GM21723 (cell line): ENCODE results near the gene ROR2.

Experiments
- ATAC-seq: cut with Tn5 transposase; IDR thresholded peaks from one replicate; pipeline ENCODE4 v1.9.1; 2021; ENCODE audit warnings: mild to moderate bottlenecking, moderate library complexity; ENCODE audit not compliant: unreplicated experiment

The ROR2 gene

GRCh38 chr9:91843623-91844148 is 106.3 kb downstream of the ROR2 start:
- ATAC-seq, result no peak

GRCh38 chr9:91843093-91843492 is 106.9 kb downstream of the ROR2 start:
- ATAC-seq, result no peak

GRCh38 chr9:91842358-91843049 is 107.5 kb downstream of the ROR2 start:
- no peak for ATAC-seq

- no peak for ATAC-seq
Observed at GRCh38 chr9:91841591-91841990, 108.4 kb downstream of the ROR2 start.

GRCh38 chr9:91840882-91841281 is 109.1 kb downstream of the ROR2 start:
- no peak for ATAC-seq

- ATAC-seq, result no peak
Observed at GRCh38 chr9:91840469-91840868, 109.6 kb downstream of the ROR2 start.

GRCh38 chr9:91839926-91840465 is 110.0 kb downstream of the ROR2 start:
- ATAC-seq, result no peak

GRCh38 chr9:91837981-91838731 is 111.9 kb downstream of the ROR2 start:
- ATAC-seq, result no peak

GRCh38 chr9:91836515-91836914 is 113.5 kb downstream of the ROR2 start:
- ATAC-seq, result no peak

- no peak for ATAC-seq
Observed at GRCh38 chr9:91835632-91836031, 114.4 kb downstream of the ROR2 start.

- no peak for ATAC-seq
Observed at GRCh38 chr9:91835216-91835615, 114.8 kb downstream of the ROR2 start.

GRCh38 chr9:91834740-91835139 is 115.3 kb downstream of the ROR2 start:
- no peak for ATAC-seq

- ATAC-seq, result no peak
Observed at GRCh38 chr9:91833878-91834255, 116.2 kb downstream of the ROR2 start.

- ATAC-seq, result no peak
Observed at GRCh38 chr9:91833096-91833877, 116.7 kb downstream of the ROR2 start.

- no peak for ATAC-seq
Observed at GRCh38 chr9:91832322-91832721, 117.7 kb downstream of the ROR2 start.

GRCh38 chr9:91825866-91826265 is 124.2 kb downstream of the ROR2 start:
- ATAC-seq, result no peak

- ATAC-seq, result no peak
Observed at GRCh38 chr9:91825422-91825821, 124.6 kb downstream of the ROR2 start.

- no peak for ATAC-seq
Observed at GRCh38 chr9:91824601-91825305, 125.3 kb downstream of the ROR2 start.

GRCh38 chr9:91824151-91824550 is 125.9 kb downstream of the ROR2 start:
- no peak for ATAC-seq
